ENCODE data around the gene SF1.

SF1 gene

GRCh38 chr11:64802370-64803157 lies 24.2 kb upstream of the SF1 start:
- no peaks in the 10 kb centered on the region for H3K27me3 Mint-ChIP-seq (ENCODE audit: low read depth, poor library complexity)
- no peaks in the 10 kb centered on the region for H3K9me3 Mint-ChIP-seq
- peaks cover 29% of the 10 kb centered on the region for H3K36me3 Mint-ChIP-seq (ENCODE audit: low read depth)
- peak overlapping the region; percentile 71 for H3K4me3 Mint-ChIP-seq
- no peak for TF ChIP-seq CTCF (IDR thresholded peaks at IDR 0.05)
- no peak for DNase-seq
- H3K4me1 Mint-ChIP-seq = peaks cover 21% of the 10 kb centered on the region
- no peak overlapping the region for H3K27ac Mint-ChIP-seq

- H3K9me3 Mint-ChIP-seq = no peaks in the 10 kb centered on the region
- no peaks in the 10 kb centered on the region for H3K27me3 Mint-ChIP-seq (ENCODE audit: low read depth, poor library complexity)
- peak overlapping the region; percentile 71 for H3K4me3 Mint-ChIP-seq
- no peak for TF ChIP-seq CTCF (IDR thresholded peaks at IDR 0.05)
- H3K4me1 Mint-ChIP-seq = peaks cover 21% of the 10 kb centered on the region
- DNase-seq = no peak
- H3K36me3 Mint-ChIP-seq (ENCODE audit: low read depth) = peaks cover 21% of the 10 kb centered on the region
- no peak overlapping the region for H3K27ac Mint-ChIP-seq
Observed at GRCh38 chr11:64801561-64802369, 23.4 kb upstream of the SF1 start.

- no peak overlapping the region for H3K4me3 Mint-ChIP-seq
Observed at GRCh38 chr11:64801158-64801464, 22.8 kb upstream of the SF1 start.

GRCh38 chr11:64800303-64801157 lies 22.2 kb upstream of the SF1 start:
- no peak for TF ChIP-seq CTCF (IDR thresholded peaks at IDR 0.05)
- Mint-ChIP-seq H3K9me3 (no peaks in the 10 kb centered on the region), H3K4me3 (no peak overlapping the region), H3K4me1 (peaks cover 33% of the 10 kb centered on the region), H3K27me3 (ENCODE audit: low read depth, poor library complexity) (no peaks in the 10 kb centered on the region), H3K27ac (no peak overlapping the region), H3K36me3 (ENCODE audit: low read depth) (peaks cover 11% of the 10 kb centered on the region)
- no peak for DNase-seq

More at GRCh38 chr11:64801158-64801464, 22.8 kb upstream of the SF1 start:
- TF ChIP-seq CTCF (IDR thresholded peaks at IDR 0.05) = no peak
- H3K9me3 Mint-ChIP-seq = no peaks in the 10 kb centered on the region
- peaks cover 28% of the 10 kb centered on the region for H3K4me1 Mint-ChIP-seq
- no peak overlapping the region for H3K27ac Mint-ChIP-seq
- H3K27me3 Mint-ChIP-seq (ENCODE audit: low read depth, poor library complexity) = no peaks in the 10 kb centered on the region
- no peak for DNase-seq
- peaks cover 16% of the 10 kb centered on the region for H3K36me3 Mint-ChIP-seq (ENCODE audit: low read depth)

GRCh38 chr11:64799623-64800302 lies 21.4 kb upstream of the SF1 start:
- TF ChIP-seq CTCF (IDR thresholded peaks at IDR 0.05) = no peak
- Mint-ChIP-seq H3K27ac (no peak overlapping the region), H3K36me3 (ENCODE audit: low read depth) (peaks cover 8% of the 10 kb centered on the region), H3K4me3 (no peak overlapping the region), H3K9me3 (no peaks in the 10 kb centered on the region), H3K27me3 (ENCODE audit: low read depth, poor library complexity) (no peaks in the 10 kb centered on the region), H3K4me1 (peaks cover 38% of the 10 kb centered on the region)
- DNase-seq = no peak
